Hematopoietic multipotent progenitor cell treated with erythropoietin and hydrocortisone succinate and interleukin-3 and kit ligand, for 8 days (in vitro differentiated cells): ENCODE results near the gene S100A12.

ENCODE experiments used
- DNase-seq: peaks from one replicate; pipeline ENCODE4 v3.0.0-alpha.2; 2015

Gene S100A12

DNA sequence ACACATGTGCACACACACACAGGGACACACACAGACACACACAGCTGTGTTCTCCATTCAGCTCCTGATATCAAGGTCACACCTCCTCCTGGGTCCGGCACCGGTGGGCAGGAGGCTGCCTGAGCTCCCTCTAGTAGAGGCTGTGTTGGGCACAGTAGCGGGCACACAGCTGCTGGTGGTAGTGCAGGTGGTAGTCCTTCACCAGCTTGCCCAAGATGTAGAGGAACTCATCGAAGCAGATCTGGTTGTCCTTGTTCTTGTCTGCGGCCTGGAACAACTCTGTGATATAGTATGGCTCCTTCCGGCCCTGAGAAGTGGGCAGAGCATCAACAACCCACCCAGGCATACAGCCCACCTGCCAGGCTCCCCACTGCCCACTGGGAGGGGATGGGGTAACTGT lies 21.0 kb upstream of the S100A12 start:
- no peak for DNase-seq

DNA sequence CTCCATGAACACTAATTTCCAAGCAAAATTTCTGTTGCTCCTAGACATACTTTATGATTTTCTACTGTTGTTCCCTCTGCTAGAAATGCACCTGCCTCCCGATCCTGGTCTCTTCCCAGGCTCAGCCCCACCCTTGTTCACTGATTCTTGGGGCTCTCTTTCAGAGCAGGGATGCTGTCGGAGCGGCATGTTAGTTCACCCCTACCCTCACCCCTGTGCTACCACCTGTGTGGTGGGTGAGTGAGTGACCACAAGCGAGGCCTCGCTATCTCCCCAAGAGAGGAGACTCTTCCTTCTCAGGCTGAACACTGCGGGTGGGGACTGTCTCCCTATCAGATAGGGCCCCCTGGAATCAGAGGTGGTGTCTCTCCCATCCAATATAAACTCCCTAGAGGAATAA lies 20.4 kb upstream of the S100A12 start:
- no peak for DNase-seq

DNA sequence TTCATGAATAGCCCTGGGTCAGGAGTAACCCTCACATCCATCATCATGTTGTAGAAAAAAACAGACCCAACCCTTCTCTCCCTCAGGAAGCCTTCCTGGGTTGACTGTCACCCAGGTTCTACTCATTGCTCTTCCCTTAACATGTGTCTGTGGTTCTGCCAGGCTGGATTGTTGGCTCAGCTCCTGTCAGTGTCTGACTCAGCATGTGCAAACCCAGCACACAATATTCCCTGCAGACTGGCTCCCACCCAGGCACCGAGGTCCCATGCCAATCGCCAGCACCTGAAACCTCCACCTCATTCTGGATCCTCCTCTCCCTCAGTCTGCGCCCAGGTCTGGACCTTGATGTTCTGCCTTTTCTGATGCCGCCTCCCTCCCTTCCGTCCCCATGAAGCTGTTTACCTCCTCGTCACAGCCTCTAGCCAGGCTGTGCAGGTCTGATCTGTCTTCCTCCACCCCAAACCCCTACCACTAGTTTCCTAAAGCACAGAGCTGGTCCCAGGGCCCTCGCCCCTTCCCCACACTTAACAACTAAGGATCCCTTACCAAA lies 19.8 kb upstream of the S100A12 start:
- no peak for DNase-seq

DNA sequence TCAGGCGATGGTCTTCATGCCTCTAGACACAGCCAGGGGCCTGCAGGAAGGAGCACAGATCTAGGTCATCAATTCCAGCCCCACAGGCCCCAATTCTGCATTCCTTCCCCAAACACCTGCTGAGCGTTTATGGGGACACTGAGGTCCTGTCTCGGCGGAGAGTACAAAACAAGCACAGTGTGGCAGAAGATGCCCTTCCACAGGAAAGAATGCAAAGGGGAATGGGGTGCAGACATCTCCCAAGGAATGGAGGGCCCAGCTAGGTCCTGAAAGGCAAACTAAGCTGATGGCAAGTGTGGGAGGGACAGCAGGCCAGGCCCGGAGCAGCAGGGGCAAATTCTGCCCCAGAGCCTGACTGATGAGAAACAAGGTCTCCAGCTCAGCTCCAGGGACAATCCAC lies 19.0 kb upstream of the S100A12 start:
- DNase-seq = no peak

DNA sequence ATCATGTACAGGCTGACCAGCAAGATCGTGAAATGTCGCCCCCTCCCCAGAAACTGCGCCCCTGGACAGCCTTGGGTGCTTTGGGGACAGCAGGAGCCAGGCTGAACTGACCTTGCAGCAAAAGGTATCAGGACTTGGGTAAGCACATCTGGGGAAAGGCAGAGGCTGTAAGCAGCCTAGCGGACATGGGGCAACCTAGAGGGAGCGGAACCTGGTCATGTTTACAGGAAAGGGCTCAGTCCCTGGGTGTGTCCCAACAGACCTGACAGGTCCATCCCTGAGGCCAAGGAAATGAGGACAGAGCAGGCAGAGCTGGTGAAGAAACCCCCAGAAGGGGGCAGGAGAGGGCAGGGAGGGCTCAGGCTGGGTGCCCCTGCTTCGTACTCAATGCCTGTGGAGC lies 18.5 kb upstream of the S100A12 start:
- no peak for DNase-seq

DNA sequence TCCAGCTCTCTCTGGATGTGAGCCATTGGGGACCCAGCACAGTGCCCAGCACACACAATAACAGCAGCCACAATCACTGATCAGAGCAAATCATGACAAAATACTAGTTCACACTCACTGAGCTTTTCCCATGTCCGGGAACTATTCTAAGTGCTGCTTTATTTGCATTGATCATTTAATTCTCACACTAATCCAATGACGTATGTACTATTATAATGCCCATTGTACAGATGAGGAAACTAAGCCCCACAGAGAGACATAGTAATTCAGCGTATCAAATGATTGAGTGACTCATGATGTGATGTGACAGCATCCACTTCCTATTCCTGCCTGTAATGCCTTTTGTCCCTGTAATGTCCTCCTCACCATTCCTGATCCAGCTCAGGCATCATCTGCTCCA lies 17.4 kb upstream of the S100A12 start:
- DNase-seq = no peak

DNA sequence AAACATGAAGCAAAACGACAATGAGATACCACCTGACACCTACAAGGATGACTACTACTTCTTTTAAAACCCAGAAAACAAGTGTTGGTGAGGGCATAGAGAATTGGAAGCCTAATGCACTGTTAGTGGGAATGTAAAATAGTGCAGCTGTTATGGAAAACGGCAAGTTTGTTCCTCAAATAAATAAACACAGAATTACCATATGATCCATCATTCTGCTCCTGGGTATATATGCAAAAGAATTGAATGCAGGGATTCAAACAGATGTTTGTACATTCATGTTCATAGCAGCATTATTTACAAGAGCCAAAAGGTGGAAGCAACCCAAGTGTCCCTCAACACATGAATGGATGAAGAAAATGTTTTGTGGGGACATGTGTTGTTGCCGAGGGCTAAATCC lies 16.8 kb upstream of the S100A12 start:
- DNase-seq = no peak

DNA sequence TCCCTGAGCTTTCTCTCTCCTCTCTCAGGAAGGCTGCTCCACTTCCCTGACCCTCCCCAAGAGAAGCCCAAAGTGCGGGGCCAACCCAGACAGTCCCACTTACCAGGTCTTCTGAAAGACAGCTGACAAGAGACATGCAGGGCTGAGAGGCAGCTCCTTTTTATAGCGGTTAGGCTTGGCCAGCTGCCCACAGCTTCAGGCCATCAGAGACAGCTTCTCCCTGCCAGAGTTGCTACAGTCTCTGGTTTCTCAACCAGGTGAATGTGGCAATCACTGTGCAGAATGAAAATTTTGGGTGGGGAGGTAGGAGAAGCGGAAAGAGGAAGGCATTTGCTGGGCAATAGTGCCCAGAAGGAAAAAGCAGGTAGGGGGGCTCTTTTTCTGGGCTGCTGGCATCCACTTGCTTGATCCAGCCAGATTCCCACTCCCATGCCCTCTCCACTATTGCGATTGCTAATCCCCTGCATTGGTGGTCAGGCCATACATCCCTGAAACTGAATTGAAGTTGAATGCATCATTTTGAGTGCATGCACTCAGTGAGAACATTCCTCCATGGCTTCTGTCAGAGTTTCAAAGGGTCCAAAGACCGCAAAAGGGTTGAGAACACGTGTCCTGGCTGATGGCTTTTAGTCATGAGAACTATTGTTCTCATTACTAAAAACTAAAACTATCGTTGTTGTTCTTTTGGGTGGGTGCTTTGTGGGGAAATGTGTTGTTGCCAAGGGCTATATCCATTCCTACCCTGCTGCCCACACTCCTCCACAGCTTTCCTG lies 15.7 kb upstream of the S100A12 start, which contains the start of gene S100A8:
S100A8 (minus strand) TSS at position 136 of the 773 bp plus-strand sequence. CDS start 538 bp downstream, outside the sequence.
- DNase-seq = peak; percentile 9

DNA sequence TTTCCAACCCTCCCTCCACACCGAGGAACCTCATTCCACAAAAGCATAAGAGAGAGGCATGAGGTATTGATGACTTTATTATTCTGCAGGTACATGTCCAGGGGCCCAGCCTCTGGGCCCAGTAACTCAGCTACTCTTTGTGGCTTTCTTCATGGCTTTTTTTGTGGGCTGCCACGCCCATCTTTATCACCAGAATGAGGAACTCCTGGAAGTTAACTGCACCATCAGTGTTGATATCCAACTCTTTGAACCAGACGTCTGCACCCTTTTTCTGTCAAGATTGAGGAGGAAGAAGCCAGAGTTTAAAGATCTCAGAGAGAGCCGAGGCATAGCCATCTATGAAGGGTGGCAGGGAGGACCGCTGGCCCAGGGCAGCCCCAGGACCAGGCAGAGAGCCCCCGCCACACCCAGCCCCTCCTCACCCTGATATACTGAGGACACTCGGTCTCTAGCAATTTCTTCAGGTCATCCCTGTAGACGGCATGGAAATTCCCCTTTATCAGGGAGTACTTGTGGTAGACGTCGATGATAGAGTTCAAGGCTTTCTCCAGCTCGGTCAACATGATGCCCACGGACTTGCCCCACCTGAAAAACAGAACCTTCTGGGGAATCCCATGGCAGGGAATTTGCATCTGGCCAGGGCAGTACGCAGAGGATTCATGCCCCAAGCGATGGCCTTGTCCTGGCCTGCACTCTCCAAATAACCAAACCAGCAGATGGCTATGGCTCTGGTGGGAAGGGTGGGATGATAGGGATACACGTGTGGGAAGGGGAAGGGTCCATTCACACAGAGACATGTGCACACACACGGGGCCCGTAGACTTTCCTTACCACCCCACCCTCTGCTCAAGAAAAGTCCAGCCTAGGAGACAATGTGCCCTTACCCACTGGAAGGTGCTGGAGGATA lies 14.8 kb upstream of the S100A12 start:
- DNase-seq = peak; percentile 11

DNA sequence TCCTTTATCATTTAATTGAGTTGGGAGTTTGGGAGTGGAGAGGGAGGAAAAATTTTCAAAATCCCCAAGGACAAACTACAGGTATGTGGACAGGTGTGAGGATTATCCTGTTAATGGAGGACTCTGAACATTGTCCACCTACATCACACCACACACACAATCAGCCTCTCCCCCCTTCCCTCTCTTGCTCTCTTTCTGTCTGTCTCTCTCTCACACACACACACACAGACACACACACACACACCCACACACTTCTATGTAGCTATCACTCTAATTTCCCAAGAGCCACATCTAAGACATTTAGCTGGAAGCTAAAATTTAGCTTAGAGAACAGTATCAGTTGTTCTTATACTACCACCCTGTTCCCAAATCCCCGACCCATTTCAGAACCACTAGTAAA lies 14.0 kb upstream of the S100A12 start:
- DNase-seq = no peak

DNA sequence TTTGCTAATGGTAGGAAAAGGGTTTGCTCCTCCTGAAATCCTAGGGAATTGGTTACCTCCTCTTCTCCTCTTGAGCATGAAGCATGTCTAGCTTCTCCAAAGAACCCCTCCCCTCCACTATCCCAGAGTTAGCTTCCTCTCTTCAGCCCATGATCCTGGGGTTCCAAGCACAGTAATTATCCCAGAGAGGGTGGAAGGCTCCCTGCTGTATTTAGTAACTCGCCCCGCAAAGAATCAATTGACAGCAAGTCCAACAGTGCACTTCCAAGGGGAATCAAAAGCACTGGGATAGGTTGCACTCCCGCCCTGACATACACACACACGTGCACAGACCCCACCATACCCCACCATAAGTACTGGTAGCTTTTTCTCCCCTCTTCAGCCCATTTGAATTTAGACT lies 12.4 kb upstream of the S100A12 start:
- DNase-seq = no peak

DNA sequence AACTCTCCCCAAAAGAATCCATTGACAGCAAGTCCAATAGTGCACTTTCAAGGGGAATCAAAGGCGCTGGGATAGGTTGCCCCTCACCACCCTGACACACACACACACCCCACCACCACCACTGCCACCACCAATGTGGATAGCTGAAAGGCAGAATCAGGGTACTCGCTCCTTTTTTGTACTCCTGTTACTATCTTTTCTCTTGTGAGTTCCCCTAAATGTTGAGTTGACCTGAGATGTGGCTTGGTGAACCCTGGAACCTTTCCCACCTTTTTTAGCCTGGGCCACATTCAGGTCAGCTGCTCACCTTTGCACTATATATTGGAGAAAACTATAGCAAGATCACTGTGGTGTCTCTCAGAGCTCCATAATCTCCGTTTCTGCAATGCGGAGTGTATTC lies 11.6 kb upstream of the S100A12 start:
- DNase-seq = no peak

DNA sequence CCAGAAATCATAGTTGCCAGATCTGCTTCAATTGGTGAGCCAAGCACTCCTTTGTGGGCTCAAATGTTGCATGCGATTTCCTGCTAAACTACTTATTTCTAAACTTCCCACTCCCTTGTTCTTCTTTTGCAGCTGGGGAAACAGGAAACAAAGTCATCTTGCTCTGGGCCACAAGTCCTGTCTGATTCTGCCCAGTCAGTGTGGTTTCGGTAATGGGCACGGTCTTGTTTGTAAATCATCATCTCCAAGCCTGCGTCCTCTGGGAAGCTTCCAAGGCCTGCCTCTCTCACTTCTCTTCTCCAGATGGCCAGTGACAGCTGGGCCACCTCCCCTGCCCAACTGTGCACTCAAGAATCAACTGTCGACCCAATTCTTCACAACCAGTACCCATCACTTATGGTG lies 11.1 kb upstream of the S100A12 start:
- no peak for DNase-seq

DNA sequence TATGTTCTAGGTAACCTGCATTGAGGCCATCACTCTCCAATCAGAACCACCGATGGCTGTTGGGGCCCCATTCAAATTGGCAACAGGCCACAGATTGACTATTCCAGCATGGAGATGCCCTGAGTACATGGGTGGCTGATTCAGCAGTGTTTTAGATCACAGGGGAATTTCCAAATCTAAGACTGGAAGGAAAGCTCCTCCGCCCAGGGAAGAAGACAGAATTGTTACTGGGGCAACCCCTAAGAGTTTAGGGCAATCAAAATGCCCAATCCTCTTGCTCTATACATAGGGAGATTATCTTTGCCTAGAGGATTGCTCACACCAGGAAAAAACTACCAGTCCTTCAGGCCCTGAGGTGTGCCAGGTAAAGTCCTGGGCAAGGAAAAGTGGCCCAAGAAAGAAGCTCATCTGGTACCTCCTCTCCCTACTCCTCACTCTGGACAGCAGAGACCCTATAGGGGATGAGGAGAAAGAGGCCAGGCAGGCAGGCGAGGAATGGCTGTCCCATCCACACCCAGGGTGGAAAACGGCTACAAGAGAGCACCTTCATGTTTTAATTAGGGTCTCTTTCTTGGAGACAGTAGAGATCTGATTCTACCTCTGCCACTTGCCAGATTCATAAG lies 9.6 kb upstream of the S100A12 start:
- no peak for DNase-seq

DNA sequence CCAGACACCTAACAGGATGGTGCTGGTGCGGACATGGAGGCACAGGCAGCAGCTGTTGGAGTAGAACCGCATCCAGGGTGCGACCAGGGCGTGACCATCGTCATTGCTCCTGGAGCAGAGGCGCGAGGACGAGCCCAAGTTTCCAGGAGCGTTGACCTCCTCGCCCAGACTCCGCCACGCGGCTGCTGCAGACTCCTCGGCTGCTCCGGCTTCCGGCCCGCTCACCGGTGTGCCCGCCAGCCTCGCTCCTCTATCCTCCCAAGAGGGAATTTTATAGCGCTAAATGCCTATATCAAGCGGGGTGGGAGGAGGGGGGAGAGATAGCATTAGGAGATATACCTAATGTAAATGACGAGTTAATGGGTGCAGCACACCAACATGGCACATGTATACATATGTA lies 5.3 kb upstream of the S100A12 start:
- no peak for DNase-seq

DNA sequence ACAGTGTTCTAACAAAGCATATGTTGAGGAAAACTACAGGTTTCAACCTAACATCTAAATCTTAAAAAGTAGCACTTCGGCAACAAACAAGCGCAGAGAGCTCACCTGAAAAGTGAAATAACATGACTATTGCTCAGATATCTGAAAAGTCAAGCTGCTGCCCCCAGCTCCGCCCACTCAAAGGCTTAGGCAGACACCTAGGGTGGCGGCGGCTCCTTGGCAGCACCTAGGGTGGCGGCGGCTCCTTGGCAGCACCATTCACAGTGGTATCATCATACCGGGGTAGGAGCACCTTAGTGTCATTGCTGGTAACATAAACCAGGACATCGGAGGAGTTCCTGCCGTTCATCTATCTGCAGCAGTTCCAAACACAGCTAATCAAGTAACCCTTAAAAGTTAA lies 4.2 kb upstream of the S100A12 start:
- no peak for DNase-seq

DNA sequence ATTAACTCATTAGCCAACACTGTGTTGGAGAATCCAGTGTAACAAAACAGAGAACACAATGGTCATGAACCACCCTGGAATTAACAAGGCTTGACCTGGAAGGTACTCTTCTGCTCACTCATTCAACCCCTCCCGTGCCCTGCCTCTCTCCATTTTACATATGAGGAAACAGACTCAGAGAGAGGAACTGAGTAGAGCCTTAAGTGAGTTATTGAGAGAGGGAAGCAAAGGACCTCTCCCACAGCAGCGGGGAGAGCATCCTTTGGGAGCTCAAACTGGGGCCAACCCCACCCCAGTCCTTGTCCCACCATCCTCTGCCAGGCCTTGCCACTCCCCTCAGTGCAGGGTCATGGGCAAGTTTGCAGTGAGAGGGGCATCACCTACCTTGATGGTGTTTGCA lies 1.4 kb downstream of the S100A12 start:
- DNase-seq = no peak

DNA sequence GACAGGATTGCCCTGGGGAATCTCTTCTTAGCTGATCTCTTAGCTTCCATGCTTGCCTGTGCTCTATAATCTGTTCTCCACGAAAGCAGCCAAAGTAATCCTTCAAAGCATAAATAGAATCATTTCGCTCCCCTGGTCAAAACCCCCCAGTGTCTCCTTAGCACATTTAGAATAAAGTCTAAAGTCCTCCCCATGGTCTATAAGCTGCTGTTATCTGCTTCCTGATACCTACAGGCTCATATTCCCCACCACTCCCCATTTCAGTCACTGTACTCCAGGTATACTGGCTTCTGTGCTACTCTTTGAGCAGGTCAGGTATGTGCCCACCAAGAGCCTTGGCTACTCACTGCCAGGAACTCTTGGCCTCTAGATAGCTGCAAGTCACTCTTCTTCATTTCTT lies 2.9 kb downstream of the S100A12 start:
- no peak for DNase-seq

DNA sequence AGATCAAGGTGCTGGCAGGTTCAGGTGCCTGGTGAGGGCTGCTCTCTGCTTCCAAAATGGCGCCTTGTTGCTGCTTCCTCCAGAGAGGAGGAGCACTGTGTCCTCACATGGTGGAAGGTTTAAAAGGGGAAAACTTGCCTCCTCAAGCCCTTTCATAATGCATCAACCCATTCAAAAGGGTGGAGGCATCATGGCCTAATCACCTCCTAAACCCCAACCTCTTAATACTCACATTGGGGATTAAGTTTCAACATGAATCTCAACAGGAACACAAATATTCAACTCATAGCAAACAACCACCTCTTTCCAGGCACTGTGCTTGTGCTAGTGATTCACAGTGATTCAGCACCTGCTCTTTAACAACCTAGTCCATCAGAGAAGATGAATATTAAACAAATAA lies 4.2 kb downstream of the S100A12 start:
- DNase-seq = no peak

DNA sequence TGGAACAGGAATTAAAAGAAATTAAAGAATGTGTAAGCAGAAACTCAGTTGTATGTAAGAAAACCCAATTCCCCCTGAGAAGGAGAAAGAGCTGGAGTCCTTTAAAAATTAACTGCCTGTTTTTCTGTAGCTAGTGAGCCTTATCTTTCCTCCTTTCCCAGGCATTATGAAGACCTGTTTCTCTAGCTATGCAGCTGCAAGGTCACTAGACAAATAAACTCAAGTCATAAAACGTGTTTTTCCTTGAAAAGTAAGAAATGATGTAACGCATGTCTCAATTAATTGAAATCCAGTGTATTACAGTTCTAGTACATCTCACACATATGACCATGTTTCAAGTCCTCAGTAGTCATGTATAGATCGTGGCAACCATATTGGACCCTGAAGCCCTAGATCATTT lies 5.3 kb downstream of the S100A12 start:
- DNase-seq = no peak

DNA sequence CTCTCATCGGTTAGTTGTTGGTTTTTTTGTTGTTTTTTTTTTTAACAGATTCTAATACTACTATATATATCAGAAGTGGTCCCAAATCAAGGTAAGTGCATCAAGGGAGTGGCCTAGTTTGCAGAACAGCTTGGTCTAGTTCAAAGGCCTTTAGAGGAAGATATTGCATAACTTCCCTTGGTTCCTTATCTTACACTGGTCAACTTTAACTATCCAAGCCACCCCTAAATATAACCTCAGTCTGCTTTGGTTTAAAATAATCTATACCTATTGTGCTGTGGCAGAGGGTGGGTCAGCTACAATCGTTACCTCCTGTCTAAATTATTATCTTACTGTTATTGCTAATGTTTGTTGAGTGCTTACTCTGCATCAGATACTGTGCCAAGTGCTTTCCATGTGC lies 6.9 kb downstream of the S100A12 start:
- DNase-seq = no peak

DNA sequence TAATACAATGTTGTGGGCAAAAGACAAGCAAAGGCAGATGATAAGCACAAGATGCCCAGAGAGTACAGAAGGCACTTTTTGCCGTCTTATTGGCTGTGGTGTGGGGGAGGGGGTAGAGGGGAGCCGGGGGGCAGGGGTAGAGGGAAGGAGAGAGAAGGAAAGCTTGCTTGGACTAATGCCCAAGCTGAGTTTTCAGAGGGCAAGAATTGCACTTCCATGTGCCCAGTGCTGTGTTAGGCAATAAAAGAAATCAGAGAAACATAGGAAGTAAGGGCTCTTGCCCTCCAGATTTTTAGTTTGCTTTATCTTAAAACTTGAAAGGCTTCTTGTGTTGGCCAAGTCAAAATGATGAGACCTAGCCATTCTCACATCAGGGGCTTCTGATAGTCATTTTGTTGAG lies 8.3 kb downstream of the S100A12 start:
- no peak for DNase-seq

DNA sequence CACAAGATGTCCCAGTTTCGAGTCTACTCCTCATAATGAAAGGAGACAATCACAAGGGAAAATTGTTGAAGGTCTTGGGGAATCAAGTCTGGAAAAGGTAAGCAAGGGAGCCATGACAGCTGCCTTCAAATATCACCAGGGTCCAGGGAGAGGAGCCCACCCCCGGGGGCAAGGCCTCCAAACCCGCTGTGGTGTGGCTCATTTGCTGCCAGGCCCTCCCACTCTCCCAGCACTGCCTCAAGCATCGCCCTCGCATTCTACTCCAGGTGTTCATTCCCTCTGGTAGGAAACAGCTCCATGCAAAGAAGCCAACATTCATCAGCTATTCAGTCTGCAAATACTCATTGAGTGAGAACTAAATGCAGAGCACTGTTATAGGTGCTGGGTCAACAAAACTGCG lies 9.2 kb downstream of the S100A12 start:
- DNase-seq = no peak

DNA sequence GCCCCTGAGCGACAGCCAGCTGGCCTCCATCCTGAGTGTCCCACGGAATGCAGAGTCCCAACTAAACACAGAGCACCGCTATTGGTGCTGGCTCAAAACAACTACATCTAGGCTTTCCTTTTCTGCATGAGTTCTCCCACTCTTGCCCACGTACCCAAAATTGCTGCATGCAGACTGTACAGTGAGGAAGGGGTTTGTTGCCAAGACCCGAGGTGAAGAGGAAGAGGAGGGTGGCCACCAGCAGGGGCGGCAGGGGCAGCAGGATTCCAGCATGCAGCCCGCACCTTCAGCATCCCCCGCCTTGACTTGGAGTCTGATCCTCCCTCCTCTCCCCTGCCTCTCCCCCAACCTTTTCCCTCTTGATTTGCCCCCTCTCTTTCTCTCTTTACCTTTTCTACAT lies 9.7 kb downstream of the S100A12 start:
- DNase-seq = no peak
